BLaER1 treated with 17β-estradiol and CSF1 and Interleukin-3, amounts not matched to agents 10 nM and 100 nM (cell line): Measurements from ENCODE around the gene ITFG1.
A peak's percentile ranks its signal among the peaks of the same experiment; 100 is the strongest.
"Not testable (repeated sequence)": the region's sequence is repeated elsewhere in the genome, so short reads cannot be mapped to it uniquely, and the experiment has no call there.

ENCODE experiments used
- H3K27ac ChIP-seq, 11 experiments: shearing (Covaris generic); formaldehyde crosslinking; 2 replicates each; pipeline ENCODE4 v1.8.1; 2022
- H3K27me3 ChIP-seq, 11 experiments: shearing (Covaris generic); formaldehyde crosslinking; 2 replicates each; pipeline ENCODE4 v1.8.1; 2022
- H3K36me3 ChIP-seq, 11 experiments: shearing (Covaris generic); formaldehyde crosslinking; 2 replicates each; pipeline ENCODE4 v1.8.1; 2022
- H3K4me1 ChIP-seq, 10 experiments: shearing (Covaris generic); formaldehyde crosslinking; 2 replicates each; pipeline ENCODE4 v1.8.1; 2022
- H3K4me2 ChIP-seq, 11 experiments: shearing (Covaris generic); formaldehyde crosslinking; 2 replicates each; pipeline ENCODE4 v1.8.1; 2022
- H3K4me3 ChIP-seq, 10 experiments: shearing (Covaris generic); formaldehyde crosslinking; 2 replicates each; pipeline ENCODE4 v1.8.1; 2022
- H3K9ac ChIP-seq, 11 experiments: shearing (Covaris generic); formaldehyde crosslinking; 2 replicates each; pipeline ENCODE4 v1.8.1; 2022
- H3K9me3 ChIP-seq, 11 experiments: shearing (Covaris generic); formaldehyde crosslinking; replicated peaks in 1 of 11; 2 replicates each; pipeline ENCODE4 v1.8.1; 2022
- H4K20me1 ChIP-seq, 11 experiments: shearing (Covaris generic); formaldehyde crosslinking; 2 replicates each; pipeline ENCODE4 v1.8.1; 2022
- Cebpa-rat ChIP-seq, 11 experiments: shearing (Covaris generic); IDR thresholded peaks; 2 replicates each; pipeline ENCODE4 v1.8.1; 2022

Gene ITFG1

DNA sequence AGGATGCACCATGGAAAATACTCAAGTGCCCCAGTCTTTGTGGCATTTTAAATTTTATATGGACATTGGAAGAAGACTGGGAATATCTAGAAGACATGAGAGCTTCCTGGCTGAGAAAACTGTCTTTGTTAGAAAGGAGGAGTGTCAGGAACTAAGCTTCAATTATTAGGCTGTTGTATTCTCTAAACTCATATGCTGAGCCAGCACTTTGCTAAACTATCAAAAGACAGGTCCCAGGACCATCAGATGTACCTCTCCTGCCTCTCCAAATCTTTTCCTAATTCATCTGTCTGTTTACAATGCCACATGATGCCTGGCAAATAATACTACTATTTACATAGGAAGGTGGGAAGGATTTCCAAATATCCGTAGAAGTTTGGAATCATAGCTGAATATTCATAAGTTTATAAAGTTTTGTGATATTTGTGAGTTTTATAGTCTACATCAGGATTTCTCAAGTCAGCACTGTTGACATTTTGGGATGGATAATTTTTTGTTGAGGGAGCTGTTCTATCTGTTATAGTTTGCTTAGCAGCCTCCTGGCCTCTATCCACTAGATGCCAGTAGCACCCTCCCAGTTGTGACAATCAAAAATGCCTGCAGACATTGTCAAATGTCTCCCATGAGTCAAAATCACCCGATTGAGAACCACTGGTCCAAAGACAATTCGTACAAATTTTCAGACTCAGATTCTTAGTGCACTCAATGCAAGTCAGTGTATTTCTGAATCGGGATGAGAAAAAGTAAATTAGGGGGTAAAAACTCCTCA is 255.9 kb downstream of the ITFG1 start:
- no peak overlapping the region for H3K27ac ChIP-seq

DNA sequence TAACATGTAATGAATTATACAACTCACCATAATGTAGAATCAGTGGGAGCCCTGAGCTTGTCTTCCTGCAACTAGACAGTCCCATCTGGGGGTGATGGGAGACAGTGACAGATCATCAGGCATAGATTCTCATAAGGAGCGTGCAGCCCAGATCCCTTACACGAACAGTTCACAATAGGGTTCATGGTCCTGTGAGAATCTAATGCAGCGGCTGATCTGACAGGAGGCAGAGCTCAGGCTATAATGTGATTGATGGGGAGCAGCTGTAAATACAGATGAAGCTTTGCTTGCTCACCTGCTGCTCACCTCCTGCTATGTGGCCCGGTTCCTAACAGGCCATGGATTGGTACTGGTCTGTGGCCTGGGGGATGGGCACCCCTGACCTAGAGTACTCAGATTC is 257.4 kb downstream of the ITFG1 start:
- H3K9ac ChIP-seq, H3K27ac ChIP-seq, H4K20me1 ChIP-seq, H3K27me3 ChIP-seq, H3K4me3 ChIP-seq, H3K4me1 ChIP-seq, H3K4me2 ChIP-seq, H3K9me3 ChIP-seq: not testable (repeated sequence)
- peaks cover 0 to 30% (median 0%) of the 10 kb centered on the region in 11 experiments; a peak in 6 of 22 replicates for H3K36me3 ChIP-seq

More for the DNA sequence above, 255.9 kb downstream of the ITFG1 start:
- TF ChIP-seq Cebpa-rat (IDR thresholded peaks at IDR 0.05), result no peak
- no peaks in the 10 kb centered on the region for H4K20me1 ChIP-seq
- H3K36me3 ChIP-seq, result peaks cover 0 to 26% (median 0%) of the 10 kb centered on the region in 11 experiments; a peak in 7 of 22 replicates
- no peak overlapping the region for H3K4me2 ChIP-seq
- no peak overlapping the region for H3K9ac ChIP-seq
- H3K27me3 ChIP-seq, result no peaks in the 10 kb centered on the region
- H3K4me3 ChIP-seq, result no peak overlapping the region
- H3K4me1 ChIP-seq, result no peaks in the 10 kb centered on the region
- H3K9me3 ChIP-seq, result no peaks in the 10 kb centered on the region

DNA sequence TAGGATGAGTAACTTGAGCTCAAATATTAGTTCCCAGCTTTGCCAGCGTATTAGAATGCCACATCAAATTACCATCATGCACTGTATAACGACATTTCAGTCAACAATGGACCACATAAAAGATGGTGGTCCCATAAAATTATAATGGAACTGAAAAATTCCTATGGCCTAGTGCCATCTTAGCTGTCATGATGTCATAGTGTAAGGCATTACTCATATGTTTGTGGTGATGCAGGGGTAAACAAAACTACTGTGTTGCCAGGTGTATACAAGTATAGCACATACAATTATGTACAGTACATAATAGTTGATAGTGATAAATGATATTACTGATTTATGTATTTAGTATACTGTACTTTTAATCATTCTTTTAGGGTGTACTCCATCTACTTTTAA is 262.7 kb downstream of the ITFG1 start:
- Histone ChIP-seq H3K27ac (no peak overlapping the region), H3K9ac (no peak overlapping the region), H3K4me2 (no peak overlapping the region), H3K4me3 (no peak overlapping the region), H3K9me3 (no peaks in the 10 kb centered on the region), H3K27me3 (no peaks in the 10 kb centered on the region), H3K4me1 (no peaks in the 10 kb centered on the region; a peak in 1 of 20 replicates), H3K36me3 (peaks cover 0 to 16% (median 4%) of the 10 kb centered on the region in 11 experiments; a peak in 7 of 22 replicates), H4K20me1 (no peaks in the 10 kb centered on the region)
- TF ChIP-seq Cebpa-rat (IDR thresholded peaks at IDR 0.05), result no peak

DNA sequence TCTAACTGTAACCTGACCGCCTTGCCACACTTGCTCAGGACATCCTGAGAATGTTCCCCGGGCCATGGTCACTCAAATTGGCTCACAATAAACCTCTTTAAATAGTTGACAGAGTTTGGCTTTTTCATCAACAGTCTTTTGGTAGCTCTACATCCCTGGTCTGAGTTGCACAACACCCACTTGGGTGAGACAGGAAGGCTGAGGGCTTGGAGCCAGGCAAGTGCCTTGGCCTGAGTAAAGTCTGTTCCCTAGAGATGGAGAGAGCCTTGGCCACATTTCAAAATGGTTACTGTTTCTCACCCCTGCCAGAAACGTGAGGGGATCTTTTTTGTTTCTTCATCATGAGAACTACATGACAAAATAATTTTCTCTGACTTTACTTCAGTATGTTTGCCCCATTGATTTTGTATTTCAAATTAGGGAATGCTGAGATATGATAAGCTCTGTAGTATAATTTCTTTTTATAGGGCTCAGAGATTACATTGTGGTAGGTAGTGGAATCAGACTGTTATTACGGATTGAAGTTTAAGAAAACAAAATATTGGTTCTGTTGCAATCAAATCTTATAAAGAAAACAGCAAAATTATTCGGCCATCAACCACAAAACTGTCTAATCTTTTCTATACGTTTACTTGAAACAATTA is 263.2 kb downstream of the ITFG1 start:
- Histone ChIP-seq H3K4me3 (no peak overlapping the region), H3K4me1 (no peaks in the 10 kb centered on the region; a peak in 1 of 20 replicates), H4K20me1 (no peaks in the 10 kb centered on the region), H3K9ac (no peak overlapping the region), H3K27me3 (no peaks in the 10 kb centered on the region), H3K27ac (no peak overlapping the region), H3K9me3 (no peaks in the 10 kb centered on the region), H3K36me3 (peaks cover 0 to 16% (median 5%) of the 10 kb centered on the region in 11 experiments; a peak in 7 of 22 replicates), H3K4me2 (no peak overlapping the region; a peak in 2 of 22 replicates)
- peak in 2 of 11 experiments; percentile 7 to 38; a peak in 1 of 22 replicates for TF ChIP-seq Cebpa-rat (IDR thresholded peaks at IDR 0.05)

DNA sequence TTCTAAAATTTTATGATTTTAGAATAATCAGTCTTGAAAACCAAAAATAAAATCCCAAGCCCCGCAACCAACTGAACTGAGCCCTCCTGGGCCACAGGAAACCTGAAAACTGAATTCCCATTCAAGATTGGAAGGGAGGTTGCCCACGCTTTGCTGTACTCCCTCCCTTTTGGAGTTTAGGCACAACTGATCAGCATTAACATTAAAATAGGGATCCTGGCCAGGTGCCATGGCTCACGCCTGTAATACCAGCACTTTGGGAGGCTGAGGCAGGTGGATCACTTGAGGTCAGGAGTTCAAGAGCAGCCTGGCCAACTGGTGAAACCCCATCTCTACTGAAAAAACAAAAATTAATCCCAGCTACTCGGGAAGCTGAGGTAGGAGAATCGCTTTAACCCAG is 264.4 kb downstream of the ITFG1 start:
- peaks cover 0 to 27% (median 7%) of the 10 kb centered on the region in 11 experiments; a peak in 9 of 22 replicates for H3K36me3 ChIP-seq
- H3K4me3 ChIP-seq, result no peak overlapping the region
- no peak overlapping the region for H3K4me2 ChIP-seq
- no peak for TF ChIP-seq Cebpa-rat (IDR thresholded peaks at IDR 0.05)
- peaks cover 0 to 7% (median 0%) of the 10 kb centered on the region in 11 experiments; a peak in 3 of 22 replicates for H3K9me3 ChIP-seq
- no peaks in the 10 kb centered on the region; a peak in 1 of 20 replicates for H3K4me1 ChIP-seq
- H3K27ac ChIP-seq, result no peak overlapping the region
- no peak overlapping the region for H3K9ac ChIP-seq
- H3K27me3 ChIP-seq, result no peaks in the 10 kb centered on the region
- H4K20me1 ChIP-seq, result no peaks in the 10 kb centered on the region

DNA sequence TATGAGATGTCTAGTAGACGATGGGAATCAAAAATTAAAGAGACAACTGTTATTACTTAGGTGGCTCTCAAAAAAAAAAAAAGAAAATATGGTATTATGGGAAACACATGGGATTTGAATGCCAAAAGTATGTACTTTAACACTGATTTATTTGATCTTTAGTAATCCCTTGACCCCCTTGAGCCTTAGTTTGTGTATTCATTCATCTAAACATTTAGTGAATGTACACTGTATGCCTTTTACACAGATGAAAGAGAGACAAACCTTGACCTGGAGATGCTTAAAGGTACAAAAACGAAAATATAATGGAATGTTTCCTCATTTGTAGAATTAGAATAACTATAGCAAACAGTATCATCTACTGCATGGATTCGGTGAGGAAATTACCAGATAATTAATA is 278.5 kb downstream of the ITFG1 start:
- TF ChIP-seq Cebpa-rat (IDR thresholded peaks at IDR 0.05), result no peak

DNA sequence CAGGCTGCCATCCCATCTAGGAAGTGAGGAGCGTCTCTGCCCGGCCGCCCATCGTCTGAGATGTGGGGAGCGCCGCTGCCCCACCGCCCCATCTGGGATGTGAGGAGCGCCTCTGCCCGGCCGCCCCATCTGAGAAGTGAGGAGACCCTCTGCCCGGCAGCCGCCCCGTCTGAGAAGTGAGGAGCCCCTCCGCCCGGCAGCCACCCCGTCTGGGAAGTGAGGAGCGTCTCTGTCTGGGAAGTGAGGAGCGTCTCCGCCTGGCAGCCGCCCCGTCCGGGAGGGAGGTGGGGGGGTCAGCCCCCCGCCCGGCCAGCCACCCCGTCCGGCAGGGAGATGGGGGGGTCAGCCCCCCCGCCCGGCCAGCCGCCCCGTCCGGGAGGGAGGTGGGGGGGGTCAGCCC is 279.8 kb downstream of the ITFG1 start:
- H3K9ac ChIP-seq, H3K27ac ChIP-seq, H3K36me3 ChIP-seq, H3K4me2 ChIP-seq, H3K4me3 ChIP-seq, H3K4me1 ChIP-seq, H4K20me1 ChIP-seq, H3K27me3 ChIP-seq: not testable (repeated sequence)
- H3K9me3 ChIP-seq, result peaks cover 21 to 37% (median 32%) of the 10 kb centered on the region in 11 experiments

More for the DNA sequence above, 278.5 kb downstream of the ITFG1 start:
- Histone ChIP-seq H3K4me1 (no peaks in the 10 kb centered on the region), H4K20me1 (no peaks in the 10 kb centered on the region), H3K4me2 (no peak overlapping the region), H3K27me3 (no peaks in the 10 kb centered on the region), H3K4me3 (no peak overlapping the region), H3K36me3 (peaks cover 0 to 7% (median 5%) of the 10 kb centered on the region in 11 experiments; a peak in 5 of 22 replicates), H3K9me3 (peaks cover 21 to 37% (median 32%) of the 10 kb centered on the region in 11 experiments), H3K9ac (no peak overlapping the region), H3K27ac (no peak overlapping the region)

DNA sequence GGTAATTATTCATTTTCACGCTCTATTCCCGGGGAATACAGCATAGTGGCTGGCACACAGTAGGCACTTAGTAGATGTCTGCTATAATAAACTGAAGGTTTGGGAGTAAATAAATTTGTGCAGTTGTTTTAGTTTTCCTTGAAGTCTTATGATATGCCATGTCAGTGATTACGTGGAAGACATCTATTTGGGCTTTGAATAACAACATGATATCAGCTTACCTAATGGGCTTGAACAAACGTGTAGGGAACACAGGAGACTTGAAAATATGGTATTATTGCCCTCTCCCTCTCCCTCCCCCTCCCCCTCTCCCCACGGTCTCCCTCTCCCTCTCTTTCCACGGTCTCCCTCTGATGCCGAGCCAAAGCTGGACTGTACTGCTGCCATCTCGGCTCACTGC is 280.8 kb downstream of the ITFG1 start:
- Histone ChIP-seq H3K36me3 (peaks cover 0 to 15% (median 6%) of the 10 kb centered on the region in 11 experiments; a peak in 7 of 22 replicates), H3K4me3 (no peak overlapping the region), H3K27ac (no peak overlapping the region), H4K20me1 (no peaks in the 10 kb centered on the region), H3K27me3 (no peaks in the 10 kb centered on the region), H3K9me3 (peaks cover 21 to 37% (median 32%) of the 10 kb centered on the region in 11 experiments), H3K4me2 (no peak overlapping the region), H3K4me1 (no peaks in the 10 kb centered on the region), H3K9ac (no peak overlapping the region)
- no peak for TF ChIP-seq Cebpa-rat (IDR thresholded peaks at IDR 0.05)

DNA sequence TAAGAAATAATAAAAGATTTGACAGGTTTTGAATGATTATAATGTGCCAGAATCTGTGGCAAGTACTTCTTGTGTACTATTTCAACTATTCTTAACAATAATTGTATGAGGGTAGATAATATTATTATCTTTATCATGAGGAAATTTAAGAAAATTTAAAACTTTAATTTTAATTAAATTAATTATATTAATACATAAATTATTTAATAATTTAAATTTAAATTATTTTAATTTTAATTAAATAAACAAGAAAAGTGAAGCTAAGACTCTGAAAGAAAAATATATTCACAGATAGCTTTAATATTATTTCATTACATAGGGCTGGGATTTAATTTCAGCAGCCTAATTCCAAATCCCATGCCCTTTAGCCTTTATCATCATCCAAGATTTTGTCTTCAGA is 285.7 kb downstream of the ITFG1 start:
- peaks cover 1 to 10% (median 7%) of the 10 kb centered on the region in 11 experiments; a peak in 15 of 22 replicates for H3K9me3 ChIP-seq
- no peak overlapping the region for H3K9ac ChIP-seq
- H3K4me2 ChIP-seq, result no peak overlapping the region
- H3K27ac ChIP-seq, result no peak overlapping the region
- H3K4me1 ChIP-seq, result no peaks in the 10 kb centered on the region
- no peak for TF ChIP-seq Cebpa-rat (IDR thresholded peaks at IDR 0.05)
- peaks cover 0 to 14% (median 7%) of the 10 kb centered on the region in 11 experiments; a peak in 7 of 22 replicates for H3K36me3 ChIP-seq
- no peaks in the 10 kb centered on the region for H4K20me1 ChIP-seq
- H3K27me3 ChIP-seq, result no peaks in the 10 kb centered on the region
- no peak overlapping the region for H3K4me3 ChIP-seq
